ENCODE measurements around the gene ASB4. TPM values are rescaled to one million over a fixed set of nuclear protein-coding genes. Genes with fewer than 3 reads are reported as not detected.

ASB4 gene
- total and polyA plus RNA-seq, 2 experiments from 2014 or later, result not detected

DNA sequence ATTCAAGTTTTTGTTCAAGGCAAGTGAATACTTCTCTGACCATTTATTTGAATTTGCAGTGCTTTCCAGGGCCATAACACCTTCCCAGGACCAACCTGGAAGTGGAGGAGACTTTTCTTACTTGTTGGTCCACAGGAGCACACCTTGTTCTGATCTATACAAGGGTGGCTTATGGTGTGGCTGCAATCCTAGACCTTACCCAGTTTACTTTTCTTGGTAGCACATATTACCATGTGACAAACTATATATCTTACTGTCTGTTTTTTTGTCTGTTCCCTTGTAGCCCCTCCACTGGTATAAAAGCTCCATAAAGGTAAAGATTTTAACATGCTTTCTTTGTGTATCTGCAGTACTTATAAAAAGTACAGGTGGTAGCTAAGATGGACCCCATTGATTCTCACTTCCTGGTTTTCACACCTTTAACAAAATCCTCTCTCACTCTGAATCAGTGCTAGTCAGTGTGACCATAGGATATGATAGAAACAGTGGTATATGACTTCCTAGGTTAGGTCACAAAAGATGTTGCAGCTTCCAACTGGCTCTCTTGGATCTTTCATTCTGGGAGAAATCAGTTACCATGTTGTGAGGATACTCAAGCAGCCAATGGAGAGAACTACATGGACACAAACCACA lies 5.6 kb upstream of the ASB4 start:
- H4K20me1 ChIP-seq (replicated peaks; ENCODE audit: insufficient read depth), result no peaks in the 10 kb centered on the region
- no peak overlapping the region for H2AFZ ChIP-seq
- no peak overlapping the region for H3K4me2 ChIP-seq
- peaks cover 2% of the 10 kb centered on the region for H3K4me1 ChIP-seq (ENCODE audit: insufficient read depth)
- Mint-ChIP-seq H3K9me3 (no peaks in the 10 kb centered on the region), H3K36me3 (ENCODE audit: low read depth) (no peaks in the 10 kb centered on the region), H3K27ac (no peak overlapping the region), H3K4me3 (no peak overlapping the region), H3K4me1 (peaks cover 8% of the 10 kb centered on the region; the same call in 2 of the 3 replicates), H3K27me3 (ENCODE audit: insufficient read depth, low read depth, poor library complexity) (no peaks in the 10 kb centered on the region)
- H3K27me3 ChIP-seq (ENCODE audit: insufficient read depth), result no peaks in the 10 kb centered on the region
- H3K36me3 ChIP-seq (ENCODE audit: insufficient read depth), result no peaks in the 10 kb centered on the region
- H3K27ac ChIP-seq (ENCODE audit: low read depth), result no peak overlapping the region
- H3F3A ChIP-seq (replicated peaks; ENCODE audit: low read depth), result no peaks in the 10 kb centered on the region
- H3K9me2 ChIP-seq (ENCODE audit: insufficient read depth), result no peaks in the 10 kb centered on the region
- DNase-seq (ENCODE audit: low spot score) (no peak), ATAC-seq (no peak)
- no peak overlapping the region for H3K4me3 ChIP-seq
- TF ChIP-seq POLR2AphosphoS5 (IDR thresholded peaks at IDR 0.05; ENCODE audit: low read depth) (no peak), ZNF331 (CRISPR knock-in tag; IDR thresholded peaks at IDR 0.05; ENCODE audit: low read depth) (no peak), STAT1 (IDR thresholded peaks at IDR 0.05; ENCODE audit: unreplicated experiment) (no peak), EZH2phosphoT487 (IDR thresholded peaks at IDR 0.05; ENCODE audit: unreplicated experiment) (no peak), EZH2 (IDR thresholded peaks at IDR 0.05; ENCODE audit: low read depth, unreplicated experiment) (no peak), JUNB (IDR thresholded peaks at IDR 0.05; ENCODE audit: unreplicated experiment) (no peak), NANOG (IDR thresholded peaks at IDR 0.05; ENCODE audit: borderline replicate concordance) (no peak), CREB1 (CRISPR knock-in tag; IDR thresholded peaks at IDR 0.05; ENCODE audit: low read depth) (no peak), ZNF114 (CRISPR knock-in tag; IDR thresholded peaks at IDR 0.05) (no peak)
- TF ChIP-seq, protein P1, sequence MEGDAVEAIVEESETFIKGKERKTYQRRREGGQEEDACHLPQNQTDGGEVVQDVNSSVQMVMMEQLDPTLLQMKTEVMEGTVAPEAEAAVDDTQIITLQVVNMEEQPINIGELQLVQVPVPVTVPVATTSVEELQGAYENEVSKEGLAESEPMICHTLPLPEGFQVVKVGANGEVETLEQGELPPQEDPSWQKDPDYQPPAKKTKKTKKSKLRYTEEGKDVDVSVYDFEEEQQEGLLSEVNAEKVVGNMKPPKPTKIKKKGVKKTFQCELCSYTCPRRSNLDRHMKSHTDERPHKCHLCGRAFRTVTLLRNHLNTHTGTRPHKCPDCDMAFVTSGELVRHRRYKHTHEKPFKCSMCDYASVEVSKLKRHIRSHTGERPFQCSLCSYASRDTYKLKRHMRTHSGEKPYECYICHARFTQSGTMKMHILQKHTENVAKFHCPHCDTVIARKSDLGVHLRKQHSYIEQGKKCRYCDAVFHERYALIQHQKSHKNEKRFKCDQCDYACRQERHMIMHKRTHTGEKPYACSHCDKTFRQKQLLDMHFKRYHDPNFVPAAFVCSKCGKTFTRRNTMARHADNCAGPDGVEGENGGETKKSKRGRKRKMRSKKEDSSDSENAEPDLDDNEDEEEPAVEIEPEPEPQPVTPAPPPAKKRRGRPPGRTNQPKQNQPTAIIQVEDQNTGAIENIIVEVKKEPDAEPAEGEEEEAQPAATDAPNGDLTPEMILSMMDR (conservative IDR thresholded peaks at IDR 0.05; ENCODE audit: low read depth in 2 of 2), result no peak
- TF ChIP-seq, protein P2, sequence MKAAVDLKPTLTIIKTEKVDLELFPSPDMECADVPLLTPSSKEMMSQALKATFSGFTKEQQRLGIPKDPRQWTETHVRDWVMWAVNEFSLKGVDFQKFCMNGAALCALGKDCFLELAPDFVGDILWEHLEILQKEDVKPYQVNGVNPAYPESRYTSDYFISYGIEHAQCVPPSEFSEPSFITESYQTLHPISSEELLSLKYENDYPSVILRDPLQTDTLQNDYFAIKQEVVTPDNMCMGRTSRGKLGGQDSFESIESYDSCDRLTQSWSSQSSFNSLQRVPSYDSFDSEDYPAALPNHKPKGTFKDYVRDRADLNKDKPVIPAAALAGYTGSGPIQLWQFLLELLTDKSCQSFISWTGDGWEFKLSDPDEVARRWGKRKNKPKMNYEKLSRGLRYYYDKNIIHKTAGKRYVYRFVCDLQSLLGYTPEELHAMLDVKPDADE (IDR thresholded peaks at IDR 0.05), result no peak
- TF ChIP-seq, protein P3, sequence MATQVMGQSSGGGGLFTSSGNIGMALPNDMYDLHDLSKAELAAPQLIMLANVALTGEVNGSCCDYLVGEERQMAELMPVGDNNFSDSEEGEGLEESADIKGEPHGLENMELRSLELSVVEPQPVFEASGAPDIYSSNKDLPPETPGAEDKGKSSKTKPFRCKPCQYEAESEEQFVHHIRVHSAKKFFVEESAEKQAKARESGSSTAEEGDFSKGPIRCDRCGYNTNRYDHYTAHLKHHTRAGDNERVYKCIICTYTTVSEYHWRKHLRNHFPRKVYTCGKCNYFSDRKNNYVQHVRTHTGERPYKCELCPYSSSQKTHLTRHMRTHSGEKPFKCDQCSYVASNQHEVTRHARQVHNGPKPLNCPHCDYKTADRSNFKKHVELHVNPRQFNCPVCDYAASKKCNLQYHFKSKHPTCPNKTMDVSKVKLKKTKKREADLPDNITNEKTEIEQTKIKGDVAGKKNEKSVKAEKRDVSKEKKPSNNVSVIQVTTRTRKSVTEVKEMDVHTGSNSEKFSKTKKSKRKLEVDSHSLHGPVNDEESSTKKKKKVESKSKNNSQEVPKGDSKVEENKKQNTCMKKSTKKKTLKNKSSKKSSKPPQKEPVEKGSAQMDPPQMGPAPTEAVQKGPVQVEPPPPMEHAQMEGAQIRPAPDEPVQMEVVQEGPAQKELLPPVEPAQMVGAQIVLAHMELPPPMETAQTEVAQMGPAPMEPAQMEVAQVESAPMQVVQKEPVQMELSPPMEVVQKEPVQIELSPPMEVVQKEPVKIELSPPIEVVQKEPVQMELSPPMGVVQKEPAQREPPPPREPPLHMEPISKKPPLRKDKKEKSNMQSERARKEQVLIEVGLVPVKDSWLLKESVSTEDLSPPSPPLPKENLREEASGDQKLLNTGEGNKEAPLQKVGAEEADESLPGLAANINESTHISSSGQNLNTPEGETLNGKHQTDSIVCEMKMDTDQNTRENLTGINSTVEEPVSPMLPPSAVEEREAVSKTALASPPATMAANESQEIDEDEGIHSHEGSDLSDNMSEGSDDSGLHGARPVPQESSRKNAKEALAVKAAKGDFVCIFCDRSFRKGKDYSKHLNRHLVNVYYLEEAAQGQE (IDR thresholded peaks at IDR 0.05; ENCODE audit: unreplicated experiment), result no peak
- TF ChIP-seq, protein P4, sequence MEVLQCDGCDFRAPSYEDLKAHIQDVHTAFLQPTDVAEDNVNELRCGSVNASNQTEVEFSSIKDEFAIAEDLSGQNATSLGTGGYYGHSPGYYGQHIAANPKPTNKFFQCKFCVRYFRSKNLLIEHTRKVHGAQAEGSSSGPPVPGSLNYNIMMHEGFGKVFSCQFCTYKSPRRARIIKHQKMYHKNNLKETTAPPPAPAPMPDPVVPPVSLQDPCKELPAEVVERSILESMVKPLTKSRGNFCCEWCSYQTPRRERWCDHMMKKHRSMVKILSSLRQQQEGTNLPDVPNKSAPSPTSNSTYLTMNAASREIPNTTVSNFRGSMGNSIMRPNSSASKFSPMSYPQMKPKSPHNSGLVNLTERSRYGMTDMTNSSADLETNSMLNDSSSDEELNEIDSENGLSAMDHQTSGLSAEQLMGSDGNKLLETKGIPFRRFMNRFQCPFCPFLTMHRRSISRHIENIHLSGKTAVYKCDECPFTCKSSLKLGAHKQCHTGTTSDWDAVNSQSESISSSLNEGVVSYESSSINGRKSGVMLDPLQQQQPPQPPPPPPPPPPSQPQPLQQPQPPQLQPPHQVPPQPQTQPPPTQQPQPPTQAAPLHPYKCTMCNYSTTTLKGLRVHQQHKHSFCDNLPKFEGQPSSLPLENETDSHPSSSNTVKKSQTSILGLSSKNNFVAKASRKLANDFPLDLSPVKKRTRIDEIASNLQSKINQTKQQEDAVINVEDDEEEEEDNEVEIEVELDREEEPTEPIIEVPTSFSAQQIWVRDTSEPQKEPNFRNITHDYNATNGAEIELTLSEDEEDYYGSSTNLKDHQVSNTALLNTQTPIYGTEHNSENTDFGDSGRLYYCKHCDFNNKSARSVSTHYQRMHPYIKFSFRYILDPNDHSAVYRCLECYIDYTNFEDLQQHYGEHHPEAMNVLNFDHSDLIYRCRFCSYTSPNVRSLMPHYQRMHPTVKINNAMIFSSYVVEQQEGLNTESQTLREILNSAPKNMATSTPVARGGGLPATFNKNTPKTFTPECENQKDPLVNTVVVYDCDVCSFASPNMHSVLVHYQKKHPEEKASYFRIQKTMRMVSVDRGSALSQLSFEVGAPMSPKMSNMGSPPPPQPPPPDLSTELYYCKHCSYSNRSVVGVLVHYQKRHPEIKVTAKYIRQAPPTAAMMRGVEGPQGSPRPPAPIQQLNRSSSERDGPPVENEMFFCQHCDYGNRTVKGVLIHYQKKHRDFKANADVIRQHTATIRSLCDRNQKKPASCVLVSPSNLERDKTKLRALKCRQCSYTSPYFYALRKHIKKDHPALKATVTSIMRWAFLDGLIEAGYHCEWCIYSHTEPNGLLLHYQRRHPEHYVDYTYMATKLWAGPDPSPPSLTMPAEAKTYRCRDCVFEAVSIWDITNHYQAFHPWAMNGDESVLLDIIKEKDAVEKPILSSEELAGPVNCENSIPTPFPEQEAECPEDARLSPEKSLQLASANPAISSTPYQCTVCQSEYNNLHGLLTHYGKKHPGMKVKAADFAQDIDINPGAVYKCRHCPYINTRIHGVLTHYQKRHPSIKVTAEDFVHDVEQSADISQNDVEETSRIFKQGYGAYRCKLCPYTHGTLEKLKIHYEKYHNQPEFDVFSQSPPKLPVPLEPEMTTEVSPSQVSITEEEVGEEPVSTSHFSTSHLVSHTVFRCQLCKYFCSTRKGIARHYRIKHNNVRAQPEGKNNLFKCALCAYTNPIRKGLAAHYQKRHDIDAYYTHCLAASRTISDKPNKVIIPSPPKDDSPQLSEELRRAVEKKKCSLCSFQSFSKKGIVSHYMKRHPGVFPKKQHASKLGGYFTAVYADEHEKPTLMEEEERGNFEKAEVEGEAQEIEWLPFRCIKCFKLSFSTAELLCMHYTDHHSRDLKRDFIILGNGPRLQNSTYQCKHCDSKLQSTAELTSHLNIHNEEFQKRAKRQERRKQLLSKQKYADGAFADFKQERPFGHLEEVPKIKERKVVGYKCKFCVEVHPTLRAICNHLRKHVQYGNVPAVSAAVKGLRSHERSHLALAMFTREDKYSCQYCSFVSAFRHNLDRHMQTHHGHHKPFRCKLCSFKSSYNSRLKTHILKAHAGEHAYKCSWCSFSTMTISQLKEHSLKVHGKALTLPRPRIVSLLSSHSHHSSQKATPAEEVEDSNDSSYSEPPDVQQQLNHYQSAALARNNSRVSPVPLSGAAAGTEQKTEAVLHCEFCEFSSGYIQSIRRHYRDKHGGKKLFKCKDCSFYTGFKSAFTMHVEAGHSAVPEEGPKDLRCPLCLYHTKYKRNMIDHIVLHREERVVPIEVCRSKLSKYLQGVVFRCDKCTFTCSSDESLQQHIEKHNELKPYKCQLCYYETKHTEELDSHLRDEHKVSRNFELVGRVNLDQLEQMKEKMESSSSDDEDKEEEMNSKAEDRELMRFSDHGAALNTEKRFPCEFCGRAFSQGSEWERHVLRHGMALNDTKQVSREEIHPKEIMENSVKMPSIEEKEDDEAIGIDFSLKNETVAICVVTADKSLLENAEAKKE (CRISPR knock-in tag; IDR thresholded peaks at IDR 0.05), result no peak
- H3K79me2 ChIP-seq (replicated peaks; ENCODE audit: insufficient read depth), result no peaks in the 10 kb centered on the region

All from GM23338 (cell line).